Upper lobe of right lung (tissue), 1 donor: ENCODE measurements around the gene IL31. TPM values are rescaled to one million over a fixed set of nuclear protein-coding genes. Genes with fewer than 3 reads are reported as not detected.

Source experiments
- ATAC-seq: fragments of 200-7000 bp; cut with Tn5 transposase; one replicate; pipeline ENCODE4 v1.9.1; 2020; ENCODE audit warnings: mild to moderate bottlenecking, moderate library complexity
- DNase-seq: peaks from one replicate; pipeline ENCODE4 v3.0.0-alpha.2; 2020
- H3K27ac ChIP-seq: fragments of 200-600 bp; one replicate; pipeline ENCODE4 v1.8.0; 2022
- H3K27me3 ChIP-seq: fragments of 200-600 bp; one replicate; pipeline ENCODE4 v1.8.0; 2022; ENCODE audit warnings: mild to moderate bottlenecking
- H3K36me3 ChIP-seq: fragments of 200-600 bp; one replicate; pipeline ENCODE4 v1.8.0; 2022
- H3K4me1 ChIP-seq: fragments of 200-600 bp; one replicate; pipeline ENCODE4 v1.8.0; 2022
- H3K4me3 ChIP-seq: fragments of 200-600 bp; one replicate; pipeline ENCODE4 v1.8.0; 2022; ENCODE audit warnings: mild to moderate bottlenecking
- H3K9me3 ChIP-seq: fragments of 200-600 bp; one replicate; pipeline ENCODE4 v1.8.0; 2022
- intact Hi-C: fragments of 100-400 bp; cut with DNase I; formaldehyde crosslinking; loops from one replicate; pipeline ENCODE4 v1.11.0; 2022
- total RNA-seq: library from RNA; stranded (reverse); fragmentation: NEBNext Ultra II Directional; extraction: Animal tissue kit (Norgen Biotek cat#: 25700); gene quantifications from one replicate; pipeline ENCODE4 v1.2.1, GENCODE V29; 2021
- TF ChIP-seq, protein P1 (sequence below): fragments of 200-600 bp; IDR thresholded peaks from one replicate; pipeline ENCODE4 v1.8.0; 2022; ENCODE audit warnings: antibody characterized with exemption
- donor health status: DM: no; HTN: yes; CAD: no; lungs with severe emphysema.

Gene IL31
- total RNA-seq, 1 donor from 2014 or later = not detected

DNA sequence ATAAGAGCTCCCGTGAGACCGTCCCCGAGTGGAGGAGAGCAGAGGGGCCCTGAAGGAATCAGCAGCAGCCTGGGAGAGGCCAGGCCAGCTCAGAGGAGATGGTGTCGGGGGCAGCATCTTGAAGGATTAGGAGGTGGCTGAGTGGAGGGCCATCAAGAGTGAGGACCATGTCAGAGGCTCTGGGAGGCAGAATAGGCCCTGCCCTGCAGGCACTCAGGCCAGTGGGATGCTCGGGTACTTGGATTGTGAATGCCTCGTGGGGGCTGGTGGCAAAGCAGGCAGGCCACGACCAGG, 47.7 kb downstream of the IL31 start:
- Histone ChIP-seq H3K9me3 (no peaks in the 10 kb centered on the region), H3K27ac (no peak overlapping the region), H3K27me3 (no peaks in the 10 kb centered on the region), H3K4me1 (peaks cover 30% of the 10 kb centered on the region), H3K36me3 (peaks cover 42% of the 10 kb centered on the region), H3K4me3 (no peak overlapping the region)
- ATAC-seq = no peak
- TF ChIP-seq, protein P1, sequence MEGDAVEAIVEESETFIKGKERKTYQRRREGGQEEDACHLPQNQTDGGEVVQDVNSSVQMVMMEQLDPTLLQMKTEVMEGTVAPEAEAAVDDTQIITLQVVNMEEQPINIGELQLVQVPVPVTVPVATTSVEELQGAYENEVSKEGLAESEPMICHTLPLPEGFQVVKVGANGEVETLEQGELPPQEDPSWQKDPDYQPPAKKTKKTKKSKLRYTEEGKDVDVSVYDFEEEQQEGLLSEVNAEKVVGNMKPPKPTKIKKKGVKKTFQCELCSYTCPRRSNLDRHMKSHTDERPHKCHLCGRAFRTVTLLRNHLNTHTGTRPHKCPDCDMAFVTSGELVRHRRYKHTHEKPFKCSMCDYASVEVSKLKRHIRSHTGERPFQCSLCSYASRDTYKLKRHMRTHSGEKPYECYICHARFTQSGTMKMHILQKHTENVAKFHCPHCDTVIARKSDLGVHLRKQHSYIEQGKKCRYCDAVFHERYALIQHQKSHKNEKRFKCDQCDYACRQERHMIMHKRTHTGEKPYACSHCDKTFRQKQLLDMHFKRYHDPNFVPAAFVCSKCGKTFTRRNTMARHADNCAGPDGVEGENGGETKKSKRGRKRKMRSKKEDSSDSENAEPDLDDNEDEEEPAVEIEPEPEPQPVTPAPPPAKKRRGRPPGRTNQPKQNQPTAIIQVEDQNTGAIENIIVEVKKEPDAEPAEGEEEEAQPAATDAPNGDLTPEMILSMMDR = no peak
- intact Hi-C loops = no loop called here
- no peak for DNase-seq

DNA sequence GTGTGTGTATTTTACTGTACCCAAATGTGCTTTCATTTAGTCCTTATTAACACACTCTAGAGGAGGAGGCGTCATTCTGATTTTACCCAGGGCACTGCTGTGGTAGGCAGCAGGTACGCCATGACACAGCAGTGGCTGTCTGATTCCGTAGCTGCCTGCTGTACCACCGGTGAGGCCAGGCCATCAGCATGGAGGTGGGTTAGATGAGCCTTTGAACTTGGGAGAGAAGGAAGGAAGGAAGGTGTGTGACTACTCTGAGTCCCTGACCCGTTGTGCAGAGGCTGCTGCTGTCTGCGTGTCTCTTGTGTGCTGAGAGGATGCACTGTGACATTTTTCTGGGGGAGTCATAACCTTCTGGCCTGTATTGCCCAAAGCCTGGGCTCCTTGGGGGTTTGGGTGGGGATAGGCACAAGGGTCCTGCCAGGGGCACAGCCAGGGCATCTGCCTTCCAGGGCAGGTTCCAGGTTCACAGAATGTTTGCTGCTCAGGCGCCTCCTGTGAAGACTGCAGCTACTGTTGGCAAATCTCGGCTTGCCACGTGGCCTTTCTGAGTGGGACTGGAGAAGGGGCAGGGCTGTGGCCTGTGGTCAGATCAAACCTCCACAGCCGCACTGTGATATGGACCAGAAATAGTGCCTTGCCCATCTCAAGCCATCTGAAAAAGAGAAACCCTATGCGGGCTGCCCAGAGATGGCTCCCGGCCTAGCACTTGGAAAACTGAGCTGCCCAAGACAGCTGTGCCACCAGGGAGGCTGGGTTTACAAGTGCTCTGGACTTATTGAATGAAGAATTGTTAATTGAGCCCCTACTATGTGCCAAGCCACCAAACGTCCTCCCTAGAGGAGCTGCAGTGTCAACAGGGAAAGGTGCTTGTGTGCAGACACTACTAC, 48.3 kb downstream of the IL31 start:
- H3K36me3 ChIP-seq = peaks cover 36% of the 10 kb centered on the region
- DNase-seq = no peak
- H3K9me3 ChIP-seq = no peaks in the 10 kb centered on the region
- H3K4me3 ChIP-seq = no peak overlapping the region
- ATAC-seq = peak; percentile 34
- H3K27me3 ChIP-seq = no peaks in the 10 kb centered on the region
- intact Hi-C loops = no loop called here
- no peak overlapping the region for H3K27ac ChIP-seq
- peaks cover 30% of the 10 kb centered on the region for H3K4me1 ChIP-seq
- TF ChIP-seq, protein P1 = no peak

DNA sequence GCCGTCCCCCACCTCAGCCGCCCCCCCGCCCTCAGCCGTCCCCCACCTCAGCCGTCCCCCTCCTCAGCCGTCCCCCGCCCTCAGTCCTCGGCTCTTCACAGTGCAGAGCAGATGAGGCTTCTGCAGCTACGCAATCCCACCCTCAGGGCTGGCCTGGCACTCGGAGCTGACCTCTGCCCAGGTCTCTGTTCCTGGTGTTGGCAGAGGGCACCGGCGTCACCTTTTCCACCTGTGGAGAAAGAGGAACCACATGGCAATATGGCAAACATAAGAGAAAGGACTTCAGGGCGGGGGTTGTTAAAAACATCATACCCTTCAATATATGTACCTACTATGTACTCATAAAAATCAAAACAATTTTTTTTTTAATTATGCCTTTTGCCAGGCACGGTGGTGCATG, 49.7 kb downstream of the IL31 start:
- Histone ChIP-seq H3K4me3 (no peak overlapping the region), H3K27ac (no peak overlapping the region), H3K4me1 (peaks cover 30% of the 10 kb centered on the region), H3K9me3 (no peaks in the 10 kb centered on the region), H3K36me3 (peaks cover 22% of the 10 kb centered on the region), H3K27me3 (no peaks in the 10 kb centered on the region)
- no peak for ATAC-seq
- DNase-seq = no peak
- intact Hi-C loops = no loop called here
- TF ChIP-seq, protein P1 = no peak

DNA sequence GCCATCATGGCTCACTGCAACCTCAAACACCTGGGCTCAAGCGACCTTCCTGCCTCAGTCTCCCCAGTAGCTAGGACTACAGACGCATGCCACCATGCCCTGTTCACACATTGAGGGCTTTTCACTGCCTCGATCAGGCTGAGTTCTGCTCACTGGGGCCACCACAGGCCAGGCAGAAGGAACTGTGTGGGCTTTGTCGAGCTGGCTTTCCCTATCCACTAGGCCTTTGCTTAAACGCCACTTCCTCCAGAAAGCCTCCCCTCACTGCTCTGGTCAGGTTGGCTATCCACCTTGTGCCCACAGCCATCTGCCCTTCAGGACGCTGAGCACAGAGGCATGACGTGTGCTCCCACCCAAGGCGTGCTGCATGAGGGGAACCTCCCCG, 50.3 kb downstream of the IL31 start:
- H3K9me3 ChIP-seq = no peaks in the 10 kb centered on the region
- DNase-seq (no peak), ATAC-seq (no peak)

DNA sequence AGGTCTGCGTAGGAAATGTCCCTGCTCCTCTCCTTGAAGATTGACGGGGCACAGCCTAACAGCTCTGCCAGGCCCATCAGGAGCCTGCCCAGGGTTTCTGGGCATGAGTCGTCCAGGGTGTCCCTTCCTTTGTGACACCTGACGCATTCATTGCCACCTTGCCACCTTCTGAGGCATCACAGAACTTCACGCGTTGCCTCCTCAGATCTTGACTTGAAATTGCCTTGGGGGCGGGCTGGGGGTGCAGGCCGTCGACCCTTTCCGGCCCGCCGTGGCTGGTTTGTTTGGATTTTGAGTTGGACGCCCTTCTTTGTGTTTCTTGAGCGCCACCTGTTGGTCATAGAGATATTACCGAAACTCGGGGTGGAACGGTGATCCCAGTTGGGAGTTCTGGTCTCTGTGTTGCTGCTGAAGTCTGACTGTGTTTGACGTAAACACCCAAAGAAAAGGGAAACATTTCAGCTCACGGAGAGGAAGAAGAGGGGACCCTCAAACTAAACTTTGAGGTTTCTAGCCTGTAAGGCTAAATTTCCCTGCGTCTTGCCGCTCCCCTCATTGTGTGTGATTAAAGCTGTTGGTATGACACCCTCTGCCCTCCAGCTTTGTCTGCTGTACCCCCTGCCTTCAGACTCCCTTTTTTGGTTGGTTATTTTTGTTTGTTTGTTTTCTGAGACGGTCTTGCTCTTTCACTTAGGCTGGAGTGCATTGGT, 50.8 kb downstream of the IL31 start:
- TF ChIP-seq, protein P1 = peak; percentile 77
- Histone ChIP-seq H3K4me1 (peaks cover 30% of the 10 kb centered on the region), H3K36me3 (peaks cover 11% of the 10 kb centered on the region), H3K9me3 (no peaks in the 10 kb centered on the region), H3K27ac (no peak overlapping the region), H3K27me3 (no peaks in the 10 kb centered on the region), H3K4me3 (no peak overlapping the region)
- ATAC-seq (peak; percentile 77), DNase-seq (no peak)
- intact Hi-C loops = loop anchor here (2.0 kb wide), 1 partner anchor 68 kb away; no protein-coding TSS in a partner anchor

More for the DNA sequence above, 50.3 kb downstream of the IL31 start:
- intact Hi-C loops = loop anchor here (2.0 kb wide), 1 partner anchor 69 kb away; no protein-coding TSS in a partner anchor
- Histone ChIP-seq H3K4me3 (no peak overlapping the region), H3K27me3 (no peaks in the 10 kb centered on the region), H3K27ac (no peak overlapping the region), H3K4me1 (peaks cover 30% of the 10 kb centered on the region), H3K36me3 (peaks cover 16% of the 10 kb centered on the region)
- TF ChIP-seq, protein P1 = no peak

Other genes with a start within 250 kb of the IL31 start
- 11.4 TPM for gene BCL7A, start 152.3 kb downstream of the IL31 start, total RNA-seq
- 57.4 TPM for gene MLXIP, start 95.5 kb downstream of the IL31 start, total RNA-seq
- not detected for gene LRRC43, start 8.9 kb upstream of the IL31 start, total RNA-seq
- gene B3GNT4, start 29.5 kb upstream of the IL31 start, total RNA-seq = 0.46 TPM
- gene DIABLO, start 51.8 kb upstream of the IL31 start, total RNA-seq = 31.9 TPM
- gene VPS33A, start 92.3 kb upstream of the IL31 start, total RNA-seq = 17.7 TPM
- 108 TPM for gene CLIP1, start 248.4 kb upstream of the IL31 start, total RNA-seq